Stimulated activated CD4-positive, alpha-beta T cell treated with anti-CD3 and anti-CD28 coated beads, Interleukin-1b, Interleukin-23, amount 100 ng/mL, for 24 hours (primary cell): ENCODE results near the gene ZNF177.
"Not testable (repeated sequence)": the region's sequence is repeated elsewhere in the genome, so short reads cannot be mapped to it uniquely, and the experiment has no call there.

Experiments
- DNase-seq, 4 experiments: peaks; one replicate each; pipeline ENCODE4 v3.0.0-alpha.2; 2020; ENCODE audit warnings: low read depth in 4 of 4, low spot score in 1 of 4

The ZNF177 gene

DNA sequence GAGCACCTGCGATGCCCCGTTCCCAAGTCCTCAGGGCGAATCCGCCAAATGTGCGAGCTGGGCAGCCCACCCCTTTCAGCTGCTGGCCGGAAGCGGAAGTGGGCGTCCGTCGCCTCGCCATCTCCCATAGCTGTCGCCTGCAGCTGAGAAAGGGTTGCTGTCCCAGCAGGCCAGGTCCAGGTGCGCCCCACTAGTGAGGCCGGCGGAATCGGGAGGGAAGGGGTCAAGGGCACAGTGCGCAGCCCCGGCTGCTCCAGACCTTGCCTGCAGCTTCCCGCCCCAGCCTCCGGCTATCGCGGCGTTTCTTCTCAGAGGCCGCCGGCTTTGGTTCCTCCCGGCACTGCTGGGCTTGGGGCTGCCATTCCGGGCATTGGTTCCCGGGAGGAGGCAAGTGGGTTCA is at the start of gene ZNF177:
TSS of gene ZNF177 (plus strand) at position 109 of the 400 bp plus-strand sequence. CDS start 15,299 bp downstream, outside the sequence.
- no peak for DNase-seq

DNA sequence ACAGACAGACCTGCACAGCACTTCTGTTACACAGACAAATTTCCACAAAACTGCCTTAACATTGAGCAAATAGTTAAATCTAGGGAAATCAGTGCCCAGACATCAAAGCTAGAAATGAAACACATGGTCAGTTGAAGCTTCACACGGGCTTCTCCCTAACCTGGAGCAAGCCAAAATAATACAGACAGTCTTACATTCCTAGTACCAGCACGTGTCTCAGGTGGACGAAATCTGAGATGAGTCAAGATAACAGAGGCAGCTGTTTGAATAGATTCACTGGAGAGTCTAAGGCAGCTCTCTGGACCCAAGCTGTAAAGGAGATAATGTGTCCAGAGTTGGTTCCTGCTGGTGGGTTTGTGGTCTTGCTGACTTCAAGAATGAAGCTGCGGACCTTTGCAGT is 49.1 kb upstream of the ZNF177 start:
- DNase-seq, result no peak

DNA sequence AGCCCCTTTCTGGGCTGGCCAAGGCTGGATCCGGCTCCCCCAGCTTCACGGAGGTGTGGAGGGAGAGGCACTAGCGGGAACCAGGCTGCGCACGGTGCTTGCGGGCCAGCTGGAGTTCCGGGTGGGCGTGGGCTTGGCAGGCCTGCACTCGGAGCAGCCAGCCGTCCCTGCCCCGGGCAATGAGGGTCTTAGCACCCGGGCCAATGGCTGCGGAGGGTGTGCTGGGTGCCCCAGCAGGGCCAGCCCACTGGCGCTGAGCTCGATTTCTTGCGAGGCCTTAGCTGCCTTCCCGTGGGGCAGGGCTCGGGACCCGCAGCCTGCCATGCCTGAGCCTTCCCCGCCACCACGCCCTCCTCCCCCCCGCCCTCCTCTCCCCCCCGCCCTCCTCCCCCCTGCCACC is 41.5 kb upstream of the ZNF177 start:
- DNase-seq, result no peak

DNA sequence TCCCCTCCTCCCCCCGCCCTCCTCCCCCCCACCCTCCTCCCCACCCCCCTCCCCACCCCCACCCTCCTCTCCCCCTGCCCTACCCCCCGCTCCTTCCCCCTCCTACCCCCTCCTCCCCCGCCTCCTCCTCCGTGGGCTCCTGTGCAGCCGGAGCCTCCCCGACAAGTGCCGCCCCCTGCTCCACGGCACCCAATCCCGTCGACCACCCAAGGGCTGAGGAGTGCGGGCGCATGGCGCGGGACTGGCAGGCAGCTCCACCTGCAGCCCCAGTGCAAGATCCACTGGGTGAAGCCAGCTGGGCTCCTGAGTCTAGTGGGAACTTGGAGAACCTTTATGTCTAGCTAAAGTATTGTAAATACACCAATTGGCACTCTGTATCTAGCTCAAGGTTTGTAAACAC is 41.1 kb upstream of the ZNF177 start:
- not testable (repeated sequence) for DNase-seq

DNA sequence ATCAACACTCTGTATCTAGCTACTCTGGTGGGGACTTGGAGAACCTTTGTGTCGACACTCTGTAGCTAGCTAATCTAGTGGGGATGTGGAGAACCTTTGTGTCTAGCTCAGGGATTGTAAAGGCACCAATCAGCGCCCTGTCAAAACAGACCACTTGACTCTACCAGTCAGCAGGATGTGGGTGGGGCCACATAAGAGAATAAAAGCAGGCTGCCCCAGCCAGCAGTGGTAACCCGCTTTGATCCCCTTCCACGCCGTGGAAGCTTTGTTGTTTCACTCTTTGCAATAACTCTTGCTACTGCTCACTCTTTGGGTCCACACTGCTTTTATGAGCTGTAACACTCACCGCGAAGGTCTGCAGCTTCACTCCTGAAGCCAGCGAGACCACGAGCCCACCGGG is 40.6 kb upstream of the ZNF177 start:
- DNase-seq, result not testable (repeated sequence)

DNA sequence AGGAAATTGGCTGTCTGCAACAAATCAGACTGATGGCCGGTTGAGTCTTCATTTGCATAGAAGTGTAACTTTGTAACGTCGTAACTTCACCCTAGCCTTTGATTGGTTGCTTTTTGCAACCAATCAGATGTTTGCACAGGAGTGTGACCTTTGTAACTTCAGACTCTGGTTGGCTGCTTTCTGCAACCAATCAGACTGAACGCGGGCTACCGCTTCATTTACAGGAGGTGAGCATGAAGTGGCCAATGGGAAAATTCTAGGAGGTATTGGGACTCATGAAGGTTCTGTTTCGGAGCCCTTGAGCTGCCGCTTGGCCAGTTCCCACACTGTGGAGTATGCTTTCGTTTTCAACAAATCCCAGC is 39.3 kb upstream of the ZNF177 start:
- peak in 3 of 4 experiments; percentile 1 to 14 (median 7) for DNase-seq

DNA sequence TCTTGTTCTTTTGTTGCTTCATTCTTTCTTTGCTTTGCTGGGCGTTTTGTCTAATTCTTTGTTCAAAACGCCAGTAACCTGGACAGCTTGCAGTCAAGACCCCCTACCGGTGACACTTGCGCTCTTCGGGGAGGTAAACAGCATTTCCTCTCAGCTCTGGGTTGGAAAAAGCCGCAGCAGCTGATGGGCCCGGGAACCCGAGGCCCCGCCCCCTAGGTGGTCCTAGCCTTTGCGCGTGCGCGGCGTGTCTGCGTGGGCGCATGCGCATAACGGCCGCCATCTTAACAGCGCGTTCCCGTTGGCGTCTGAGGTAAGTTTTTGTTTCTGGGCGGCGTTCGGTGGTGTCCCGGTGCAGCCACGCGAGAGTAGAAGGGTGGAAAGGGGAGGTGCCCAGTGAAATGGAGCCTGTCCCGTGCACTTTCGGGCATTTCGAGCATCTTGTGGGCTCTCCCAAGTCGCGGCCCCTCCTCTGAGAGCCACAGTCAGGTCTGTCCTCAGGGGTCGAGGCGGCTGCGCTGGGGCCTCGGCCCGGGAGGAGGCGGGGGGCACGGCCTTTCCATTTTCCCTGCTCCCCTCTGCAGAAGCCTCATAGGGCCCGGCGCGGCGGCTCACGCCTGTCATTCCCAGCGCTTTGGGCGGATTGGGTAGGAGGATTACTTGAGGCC is 38.8 kb upstream of the ZNF177 start, which contains the start of gene ZNF559:
TSS of gene ZNF559 (plus strand) at position 261 of the 665 bp plus-strand sequence. CDS start 14,371 bp downstream, outside the sequence.
- peak; percentile 87 to 95 (median 92) for DNase-seq

DNA sequence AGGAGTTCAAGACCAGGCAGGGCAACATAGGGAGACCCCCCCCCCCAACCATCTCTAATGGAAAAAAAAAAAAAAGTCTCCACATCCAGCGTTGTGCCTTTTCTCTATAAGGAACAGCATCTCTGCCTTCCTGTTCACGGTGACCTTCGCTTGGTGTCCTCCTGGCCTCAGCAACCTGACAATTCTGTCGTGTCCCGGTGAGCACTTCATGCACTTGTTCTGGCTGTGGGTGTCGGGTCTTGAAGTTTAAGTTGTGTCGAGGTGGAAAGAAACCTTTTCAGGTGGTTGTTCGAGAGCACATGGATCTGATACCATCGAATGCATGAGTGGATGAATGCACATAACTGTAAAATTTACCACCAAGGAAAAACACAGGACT is 38.2 kb upstream of the ZNF177 start:
- DNase-seq, result no peak

DNA sequence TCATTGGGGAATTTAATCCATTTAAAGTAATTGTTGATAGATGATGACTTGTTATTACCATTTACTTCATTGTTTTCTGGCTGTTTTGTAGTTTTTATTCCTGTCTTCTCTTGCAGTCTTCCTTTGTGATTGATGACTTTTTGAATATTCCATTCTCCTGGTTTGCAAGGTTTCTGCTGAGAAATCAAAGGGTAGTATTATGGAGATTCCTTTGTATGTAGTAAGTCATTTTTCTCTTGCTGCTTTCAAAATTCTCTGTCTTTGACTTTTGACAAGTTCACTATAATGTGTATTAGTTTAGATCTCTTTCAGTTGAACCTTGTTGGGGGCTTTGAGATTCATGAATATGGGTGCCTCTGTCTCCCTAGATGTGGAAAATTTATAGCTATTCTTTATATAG is 32.8 kb upstream of the ZNF177 start:
- DNase-seq, result no peak

DNA sequence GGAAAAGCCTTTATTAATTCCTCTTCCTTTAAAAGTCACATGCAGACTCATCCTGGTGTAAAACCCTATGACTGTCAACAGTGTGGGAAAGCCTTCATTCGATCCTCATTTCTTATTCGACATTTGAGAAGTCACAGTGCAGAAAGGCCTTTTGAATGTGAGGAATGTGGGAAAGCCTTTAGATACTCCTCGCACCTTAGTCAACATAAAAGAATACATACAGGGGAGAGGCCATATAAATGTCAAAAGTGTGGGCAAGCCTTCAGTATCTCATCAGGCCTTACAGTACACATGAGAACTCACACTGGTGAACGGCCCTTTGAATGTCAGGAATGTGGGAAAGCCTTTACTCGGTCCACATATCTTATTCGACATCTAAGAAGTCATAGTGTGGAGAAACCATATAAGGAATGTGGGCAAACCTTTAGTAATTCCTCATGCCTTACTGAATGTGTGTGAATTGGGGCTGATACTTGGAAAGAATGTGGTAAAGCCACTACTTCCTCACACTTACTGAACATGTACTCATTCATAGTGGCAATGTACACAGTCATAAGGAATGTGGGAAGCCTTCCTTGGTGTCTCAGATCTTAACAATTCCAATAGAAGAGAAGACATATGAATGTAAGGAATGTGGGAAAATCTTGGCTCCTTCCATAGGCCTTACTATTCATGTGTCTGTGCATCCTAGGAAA is 20.1 kb upstream of the ZNF177 start:
- no peak for DNase-seq

DNA sequence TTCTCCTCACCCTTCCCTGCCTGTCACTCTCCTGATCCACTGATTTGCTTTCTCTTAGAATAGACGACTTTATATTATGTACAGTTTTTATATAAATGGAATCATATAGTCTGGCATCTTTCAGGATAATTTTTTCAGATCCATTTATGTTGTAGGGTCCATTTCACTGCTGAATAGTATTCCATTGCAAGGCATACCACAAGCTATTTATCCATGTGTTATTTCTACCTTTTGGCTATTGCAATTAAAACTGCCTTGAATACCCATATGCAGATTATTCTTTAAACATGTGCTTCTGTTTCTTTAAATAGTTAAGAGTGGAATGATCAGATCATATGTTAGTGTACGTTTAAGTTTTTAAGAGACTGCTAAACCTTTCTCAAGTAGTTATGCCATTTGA is 17.8 kb upstream of the ZNF177 start:
- DNase-seq, result no peak

DNA sequence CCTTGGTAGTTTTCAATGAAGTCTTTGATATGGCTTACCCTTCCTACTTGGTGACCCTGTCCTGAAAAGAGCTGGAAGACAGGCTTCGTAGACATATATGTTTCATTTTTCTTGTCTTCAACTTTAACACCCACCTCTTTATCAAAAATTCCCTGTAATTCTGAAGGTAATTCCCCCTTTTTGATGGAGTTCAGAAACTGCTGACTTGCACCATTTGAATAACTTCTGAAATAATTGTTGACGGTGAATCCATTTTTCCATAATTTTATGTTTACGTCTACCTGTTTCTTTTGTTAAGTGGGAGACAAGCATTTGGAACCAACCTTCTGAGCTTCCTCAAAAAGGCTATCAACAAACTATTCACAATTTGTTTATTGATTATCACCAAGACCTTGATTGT is 14.6 kb upstream of the ZNF177 start:
- DNase-seq, result no peak

DNA sequence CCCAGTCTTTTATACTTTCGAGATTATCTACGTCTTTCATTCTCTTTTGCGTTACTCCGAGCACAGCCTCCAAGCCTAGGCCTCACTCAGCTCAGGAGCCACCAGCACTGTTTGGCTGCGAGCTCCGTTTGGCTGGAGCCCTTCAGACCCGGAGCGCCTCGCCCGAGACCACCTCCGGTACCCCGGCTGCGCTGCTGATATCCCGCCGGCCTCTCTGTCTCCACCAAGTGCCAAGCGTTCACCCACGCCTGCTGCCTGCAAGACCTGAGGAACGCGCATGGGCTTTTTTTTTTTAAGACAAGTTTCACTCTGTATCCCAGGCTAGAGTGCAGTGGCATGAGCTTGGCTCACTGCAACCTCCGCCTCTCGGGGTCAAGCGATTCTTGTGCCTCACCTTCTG is 14.1 kb upstream of the ZNF177 start:
- DNase-seq, result no peak

DNA sequence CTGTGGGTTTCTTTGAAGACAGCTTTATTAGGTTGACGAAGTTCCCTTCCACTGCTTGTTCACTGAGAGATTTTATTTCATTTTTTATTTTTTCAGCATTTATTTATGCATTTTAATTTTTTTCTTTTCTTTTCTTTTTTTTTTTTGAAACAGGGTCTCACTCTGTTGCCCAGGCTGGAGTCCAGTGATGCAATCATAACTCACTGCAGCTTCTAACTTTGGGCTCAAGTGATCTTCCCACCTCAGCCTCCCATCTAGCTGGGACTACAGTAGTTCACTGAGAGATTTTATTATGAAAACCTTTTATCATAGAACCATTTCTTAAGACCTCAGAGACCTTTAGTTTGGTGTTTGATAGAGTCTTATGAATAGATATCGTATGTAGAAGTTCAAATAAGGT is 10.3 kb upstream of the ZNF177 start:
- DNase-seq, result no peak

DNA sequence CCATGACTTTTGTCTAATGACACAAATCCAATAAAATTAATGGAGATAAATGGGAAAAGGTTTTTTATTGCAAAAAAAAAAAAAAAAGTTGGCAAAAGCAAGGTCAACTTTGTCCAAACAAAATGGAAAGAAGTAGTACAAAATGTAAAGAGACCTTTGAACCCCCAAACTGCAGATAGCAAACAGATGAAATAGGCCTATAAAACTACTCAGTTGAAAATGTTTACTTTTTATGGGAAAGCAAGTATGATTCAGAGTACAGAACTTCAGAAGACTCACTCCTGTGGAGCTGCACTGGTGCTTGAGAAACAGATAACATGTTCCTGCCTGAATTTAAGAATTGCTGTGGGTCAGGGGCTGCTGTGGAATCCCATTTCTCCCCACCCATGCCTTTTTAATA is 9.8 kb upstream of the ZNF177 start:
- no peak for DNase-seq

DNA sequence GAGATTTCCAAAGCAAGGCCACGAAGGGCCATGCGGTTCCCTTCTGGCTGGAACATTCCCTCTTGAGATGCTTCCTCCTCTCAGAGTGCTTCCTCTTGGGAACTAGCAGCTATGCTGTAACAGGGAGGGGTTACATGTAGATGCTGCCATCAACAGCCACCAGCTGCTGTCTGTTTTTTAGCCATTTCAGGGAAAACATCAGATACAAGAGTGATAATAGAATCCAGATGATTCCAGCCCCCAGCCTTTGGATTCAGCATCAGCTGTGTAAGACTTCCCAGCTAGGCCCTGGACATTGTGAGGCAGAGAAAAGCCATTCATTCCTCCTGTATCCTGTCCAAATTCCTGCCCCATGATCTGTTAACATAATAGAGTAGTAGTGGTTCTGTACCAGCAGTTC is 8.2 kb upstream of the ZNF177 start:
- no peak for DNase-seq

DNA sequence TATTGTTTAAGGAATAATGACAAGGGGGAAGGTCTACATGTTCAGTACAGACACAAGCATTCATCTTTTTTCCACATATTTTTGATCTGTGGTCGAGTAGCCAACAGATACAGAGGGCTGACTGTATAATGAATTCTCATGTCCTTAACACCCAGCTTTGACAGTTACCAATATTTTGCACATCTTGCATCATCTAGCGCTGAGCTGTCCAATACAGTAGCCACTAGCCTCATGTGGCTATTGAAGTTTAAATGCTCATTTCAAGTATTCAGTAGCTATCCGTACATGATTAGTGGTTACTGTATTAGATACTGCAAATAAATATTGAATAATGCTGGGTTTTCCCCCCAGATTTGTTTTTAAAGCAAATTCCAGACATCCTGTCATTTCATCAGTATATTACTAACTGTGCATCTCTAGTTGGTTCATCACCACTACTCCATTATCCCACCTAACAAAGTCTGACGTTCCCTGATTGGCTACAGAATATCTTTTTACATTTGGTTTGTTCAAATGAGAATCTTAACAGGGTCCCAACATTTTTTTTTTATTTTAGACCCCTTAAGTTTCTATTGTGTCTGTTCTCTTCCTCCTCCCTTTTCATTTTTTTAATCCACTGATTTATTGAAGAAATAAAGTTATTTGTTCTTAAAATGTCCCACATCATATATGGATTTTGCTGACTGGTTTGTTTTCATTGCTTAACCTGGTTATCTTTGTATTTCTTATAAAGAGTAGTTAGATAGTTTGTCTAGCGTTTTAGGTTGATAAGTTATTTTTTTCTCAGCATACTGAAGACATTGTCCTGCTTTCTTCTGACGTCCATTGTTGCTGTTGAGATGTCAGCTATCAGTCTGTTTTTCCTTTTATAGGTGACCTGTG is 8.2 kb downstream of the ZNF177 start:
- DNase-seq, result no peak

DNA sequence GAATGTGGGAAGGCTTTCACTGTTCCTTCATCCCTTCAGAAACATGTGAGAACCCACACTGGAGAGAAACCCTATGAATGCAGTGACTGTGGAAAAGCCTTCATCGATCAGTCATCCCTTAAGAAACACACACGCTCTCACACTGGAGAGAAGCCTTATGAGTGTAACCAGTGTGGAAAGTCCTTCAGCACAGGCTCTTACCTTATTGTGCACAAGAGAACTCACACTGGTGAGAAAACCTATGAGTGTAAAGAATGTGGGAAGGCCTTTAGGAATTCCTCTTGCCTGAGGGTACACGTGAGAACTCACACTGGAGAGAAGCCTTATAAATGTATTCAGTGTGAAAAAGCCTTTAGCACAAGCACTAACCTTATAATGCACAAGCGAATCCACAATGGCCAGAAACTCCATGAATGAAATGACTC is 18.6 kb downstream of the ZNF177 start:
- DNase-seq, result no peak

DNA sequence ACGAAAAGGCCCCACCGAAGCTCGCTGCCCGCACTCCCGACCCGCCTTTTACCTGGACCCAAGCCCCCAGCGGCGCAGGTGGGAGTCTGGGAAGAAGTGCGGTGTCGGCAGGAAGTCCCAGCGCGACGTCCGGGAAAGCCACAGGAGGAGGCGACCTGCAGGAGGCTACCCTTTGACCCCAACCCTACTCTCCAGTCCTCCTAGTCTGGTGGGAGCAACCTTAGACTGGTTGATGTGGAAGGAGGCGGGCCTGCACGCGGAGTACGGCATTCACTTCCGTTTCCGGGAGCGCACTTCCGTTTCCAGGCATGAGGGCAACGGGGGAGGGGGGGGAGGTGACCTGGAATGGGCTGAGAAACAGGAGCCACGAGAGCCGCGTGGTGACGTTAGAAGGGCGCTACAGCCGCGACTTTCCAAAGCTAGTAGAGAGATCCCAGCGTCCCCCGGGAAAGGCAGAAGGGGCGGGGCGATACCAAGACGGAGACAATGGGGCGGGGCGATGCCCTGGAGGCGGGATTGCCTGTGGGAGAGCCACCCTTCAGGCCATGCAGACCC is 44.1 kb downstream of the ZNF177 start:
- DNase-seq, result peak; percentile 15 to 51 (median 30)

DNA sequence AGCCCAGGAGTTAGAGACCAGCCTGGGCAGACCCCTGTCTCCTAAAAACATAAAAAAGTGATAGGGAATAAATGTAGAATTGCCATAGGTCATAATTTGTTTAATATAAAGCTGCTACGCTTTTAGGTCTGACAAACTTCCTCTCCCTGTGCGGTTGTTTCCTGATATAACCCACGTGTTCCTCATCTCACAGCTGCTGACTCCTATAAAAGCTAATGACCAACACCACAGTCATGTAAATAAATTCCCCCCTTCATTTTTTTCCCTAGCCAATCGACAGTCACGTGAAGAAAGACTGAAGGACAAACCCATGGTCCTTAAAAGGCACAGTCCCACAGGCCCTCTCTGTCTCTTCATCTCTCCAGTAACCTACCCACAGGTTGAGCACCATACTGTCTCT is 45.0 kb downstream of the ZNF177 start:
- no peak for DNase-seq

DNA sequence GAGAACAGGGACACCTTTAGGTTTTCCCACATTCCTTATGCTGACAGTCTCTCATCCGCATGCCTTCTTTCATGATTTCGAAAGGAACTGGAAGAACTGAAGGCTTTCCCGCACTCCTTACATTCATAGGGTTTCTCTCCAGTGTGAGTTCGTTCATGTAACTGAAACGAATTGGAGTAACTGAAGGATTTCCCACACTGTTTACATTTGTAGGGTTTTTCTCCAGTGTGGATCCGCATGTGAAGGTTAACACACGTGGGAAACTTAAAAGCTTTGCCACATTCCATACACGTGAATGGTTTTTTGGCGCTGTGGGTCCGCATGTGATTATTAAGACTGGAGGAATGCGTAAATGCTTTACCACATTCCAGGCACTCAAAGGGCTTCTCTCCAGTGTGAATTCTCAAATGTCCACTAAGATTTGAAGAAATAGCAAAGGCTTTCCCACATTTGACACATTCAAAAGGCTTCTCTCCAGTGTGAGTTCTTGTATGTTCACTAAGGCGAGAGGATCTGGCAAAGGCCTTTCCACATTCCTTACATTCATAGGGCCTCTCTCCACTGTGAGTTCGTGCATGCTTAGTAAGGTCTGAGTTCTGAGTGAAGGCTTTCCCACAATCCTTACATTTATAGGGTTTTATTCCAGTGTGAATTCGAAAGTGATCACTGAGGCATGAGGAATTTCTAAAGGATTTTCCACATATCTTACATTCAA is 50.6 kb downstream of the ZNF177 start:
- DNase-seq, result no peak
